ENCODE measurements around the gene RXRA.

The RXRA gene

GRCh38 chr9:134353539-134353938 is 27.3 kb downstream of the RXRA start:
- Histone ChIP-seq H3K4me1 (ENCODE audit: control insufficient read depth in 1 of 2, insufficient read depth in 1 of 2, low read depth in 1 of 2, low read length in 1 of 2) (peaks cover 51 to 62% of the 10 kb centered on the region in 2 experiments), H3K9me3 (no peaks in the 10 kb centered on the region), H3K27ac (no peak overlapping the region), H3K36me3 (peaks cover 17% of the 10 kb centered on the region), H3K4me3 (ENCODE audit: low read depth in 1 of 2, low read length in 1 of 2) (no peak overlapping the region), H3K27me3 (no peaks in the 10 kb centered on the region)
- TF ChIP-seq CTCF (IDR thresholded peaks at IDR 0.05), result no peak

DNA sequence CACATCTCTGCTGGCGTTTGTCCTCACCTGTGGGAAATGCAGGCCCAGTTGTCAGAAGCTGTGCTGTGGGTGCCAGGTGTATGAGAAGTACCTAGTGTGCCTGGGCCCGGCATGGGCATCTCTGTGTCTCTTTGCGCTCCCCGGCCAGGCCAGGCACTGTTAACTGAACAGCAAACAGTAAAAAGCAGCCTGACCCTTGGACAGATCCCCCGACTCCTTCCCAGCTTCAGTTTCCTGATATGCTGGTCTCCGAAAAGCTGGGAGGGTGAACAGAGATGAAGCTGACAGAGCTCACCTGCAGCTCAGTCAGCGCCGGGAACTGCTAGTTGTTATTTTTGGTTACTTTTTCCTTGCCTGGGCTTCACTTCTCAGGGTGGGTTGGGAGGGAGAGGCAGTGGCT is 28.9 kb downstream of the RXRA start:
- Histone ChIP-seq H3K4me1 (ENCODE audit: control insufficient read depth in 1 of 2, insufficient read depth in 1 of 2, low read depth in 1 of 2, low read length in 1 of 2) (peaks cover 63 to 70% of the 10 kb centered on the region in 2 experiments), H3K9me3 (no peaks in the 10 kb centered on the region), H3K27ac (peak overlapping the region; percentile 89), H3K27me3 (no peaks in the 10 kb centered on the region), H3K36me3 (peaks cover 7% of the 10 kb centered on the region), H3K4me3 (ENCODE audit: low read depth in 1 of 2, low read length in 1 of 2) (no peak overlapping the region)
- no peak for TF ChIP-seq CTCF (IDR thresholded peaks at IDR 0.05)

- Histone ChIP-seq H3K4me3 (ENCODE audit: low read depth in 1 of 2, low read length in 1 of 2) (peak overlapping the region in 1 of 2 experiments; percentile 28), H3K4me1 (ENCODE audit: control insufficient read depth in 1 of 2, insufficient read depth in 1 of 2, low read depth in 1 of 2, low read length in 1 of 2) (peaks cover 65 to 70% of the 10 kb centered on the region in 2 experiments), H3K36me3 (peaks cover 7% of the 10 kb centered on the region), H3K9me3 (no peaks in the 10 kb centered on the region), H3K27me3 (no peaks in the 10 kb centered on the region), H3K27ac (peak overlapping the region; percentile 89)
- TF ChIP-seq CTCF (IDR thresholded peaks at IDR 0.05), result no peak
Measured at GRCh38 chr9:134355561-134356279, 29.5 kb downstream of the RXRA start.

GRCh38 chr9:134356496-134357470 is 30.5 kb downstream of the RXRA start:
- TF ChIP-seq CTCF (IDR thresholded peaks at IDR 0.05), result no peak
- no peaks in the 10 kb centered on the region for H3K27me3 ChIP-seq
- no peaks in the 10 kb centered on the region for H3K9me3 ChIP-seq
- peak overlapping the region; percentile 27 to 28 for H3K4me3 ChIP-seq (ENCODE audit: low read depth in 1 of 2, low read length in 1 of 2)
- peak overlapping the region; percentile 89 for H3K27ac ChIP-seq
- H3K36me3 ChIP-seq, result peaks cover 7% of the 10 kb centered on the region
- H3K4me1 ChIP-seq (ENCODE audit: control insufficient read depth in 1 of 2, insufficient read depth in 1 of 2, low read depth in 1 of 2, low read length in 1 of 2), result peaks cover 67 to 76% of the 10 kb centered on the region in 2 experiments

DNA sequence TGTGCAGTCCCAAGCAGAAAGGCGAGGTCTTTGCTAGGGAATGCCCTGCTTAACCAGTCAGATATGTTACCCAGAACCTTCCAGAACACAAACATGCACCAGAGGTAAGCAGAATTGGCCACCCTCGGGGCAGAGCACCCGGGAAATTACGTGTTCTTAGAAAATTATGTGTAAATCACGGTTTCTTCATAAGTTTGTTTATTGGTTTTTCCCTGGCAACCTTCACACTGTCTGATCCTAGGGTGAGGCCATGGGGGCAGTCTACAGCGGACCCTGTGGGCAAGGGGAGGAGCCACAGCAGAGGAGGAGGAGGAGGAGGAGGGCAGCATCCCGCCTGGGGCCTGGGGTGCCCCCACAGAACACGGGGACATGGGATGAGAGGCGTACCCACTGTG is 31.4 kb downstream of the RXRA start:
- Histone ChIP-seq H3K9me3 (no peaks in the 10 kb centered on the region), H3K27ac (peak overlapping the region; percentile 89), H3K27me3 (no peaks in the 10 kb centered on the region), H3K36me3 (peaks cover 7% of the 10 kb centered on the region), H3K4me1 (ENCODE audit: control insufficient read depth in 1 of 2, insufficient read depth in 1 of 2, low read depth in 1 of 2, low read length in 1 of 2) (peaks cover 67 to 81% of the 10 kb centered on the region in 2 experiments), H3K4me3 (ENCODE audit: low read depth in 1 of 2, low read length in 1 of 2) (peak overlapping the region in 1 of 2 experiments; percentile 28)
- no peak for TF ChIP-seq CTCF (IDR thresholded peaks at IDR 0.05)
